ENCODE results near the gene CMTM7. TPM values are rescaled to one million over a fixed set of nuclear protein-coding genes. Genes with fewer than 3 reads are reported as not detected.
"Not testable (repeated sequence)": the region's sequence is repeated elsewhere in the genome, so short reads cannot be mapped to it uniquely, and the experiment has no call there.

CMTM7 gene
- total RNA-seq, 1 donor from 2014 or later, result 0.41 TPM

- DNase-seq (ENCODE audit: low spot score in 2 of 2) (no peak), FAIRE-seq (no peak)
Measured at GRCh38 chr3:32455609-32456428, 64.2 kb downstream of the CMTM7 start.

GRCh38 chr3:32456429-32457130, 64.9 kb downstream of the CMTM7 start:
- FAIRE-seq (no peak), DNase-seq (ENCODE audit: low spot score in 2 of 2) (no peak)

GRCh38 chr3:32457971-32458471, 66.4 kb downstream of the CMTM7 start:
- FAIRE-seq, result no peak
- DNase-seq (ENCODE audit: low spot score in 2 of 2), result no peak

GRCh38 chr3:32459450-32459849, 67.8 kb downstream of the CMTM7 start:
- FAIRE-seq (no peak), DNase-seq (ENCODE audit: low spot score in 2 of 2) (no peak)

- FAIRE-seq, result no peak
- DNase-seq (ENCODE audit: low spot score in 2 of 2), result no peak
Measured at GRCh38 chr3:32460031-32460749, 68.5 kb downstream of the CMTM7 start.

GRCh38 chr3:32460817-32461496, 69.3 kb downstream of the CMTM7 start:
- not testable (repeated sequence) for DNase-seq (ENCODE audit: low spot score in 2 of 2); FAIRE-seq

- not testable (repeated sequence) for DNase-seq (ENCODE audit: low spot score in 2 of 2); FAIRE-seq
Measured at GRCh38 chr3:32462191-32462986, 70.7 kb downstream of the CMTM7 start.

- not testable (repeated sequence) for DNase-seq (ENCODE audit: low spot score in 2 of 2); FAIRE-seq
Measured at GRCh38 chr3:32463415-32463814, 71.8 kb downstream of the CMTM7 start.

- not testable (repeated sequence) for FAIRE-seq
Measured at GRCh38 chr3:32464726-32465125, 73.1 kb downstream of the CMTM7 start.

GRCh38 chr3:32466808-32467207, 75.2 kb downstream of the CMTM7 start:
- not testable (repeated sequence) for FAIRE-seq; DNase-seq (ENCODE audit: low spot score in 2 of 2)

More at GRCh38 chr3:32464726-32465125, 73.1 kb downstream of the CMTM7 start:
- not testable (repeated sequence) for DNase-seq (ENCODE audit: low spot score in 2 of 2)

- no peak for FAIRE-seq
- peak; percentile 75 to 89 for DNase-seq (ENCODE audit: low spot score in 2 of 2)
Measured at GRCh38 chr3:32467333-32468070, 75.8 kb downstream of the CMTM7 start.

GRCh38 chr3:32469151-32469874, 77.7 kb downstream of the CMTM7 start:
- no peak for FAIRE-seq
- no peak for DNase-seq (ENCODE audit: low spot score in 2 of 2)

GRCh38 chr3:32470362-32470761, 78.7 kb downstream of the CMTM7 start:
- FAIRE-seq (no peak), DNase-seq (ENCODE audit: low spot score in 2 of 2) (no peak)

- DNase-seq (ENCODE audit: low spot score in 2 of 2) (no peak), FAIRE-seq (no peak)
Measured at GRCh38 chr3:32471246-32471645, 79.6 kb downstream of the CMTM7 start.

GRCh38 chr3:32472151-32472550, 80.5 kb downstream of the CMTM7 start:
- not testable (repeated sequence) for DNase-seq (ENCODE audit: low spot score in 2 of 2); FAIRE-seq

GRCh38 chr3:32474201-32474600, 82.5 kb downstream of the CMTM7 start:
- no peak for DNase-seq (ENCODE audit: low spot score in 2 of 2)
- FAIRE-seq, result no peak

GRCh38 chr3:32480604-32481003, 89.0 kb downstream of the CMTM7 start:
- no peak for FAIRE-seq

More at GRCh38 chr3:32480604-32481003, 89.0 kb downstream of the CMTM7 start:
- no peak for DNase-seq (ENCODE audit: low spot score in 2 of 2)

Measured in frontal cortex (tissue), 4 donors.